ENCODE data around the gene MEGF11. TPM values are rescaled to one million over a fixed set of nuclear protein-coding genes. Genes with fewer than 3 reads are reported as not detected.
"Not testable (repeated sequence)": the region's sequence is repeated elsewhere in the genome, so short reads cannot be mapped to it uniquely, and the experiment has no call there.

Gene MEGF11
- total RNA-seq, 2 donors from 2014 or later: not detected

DNA sequence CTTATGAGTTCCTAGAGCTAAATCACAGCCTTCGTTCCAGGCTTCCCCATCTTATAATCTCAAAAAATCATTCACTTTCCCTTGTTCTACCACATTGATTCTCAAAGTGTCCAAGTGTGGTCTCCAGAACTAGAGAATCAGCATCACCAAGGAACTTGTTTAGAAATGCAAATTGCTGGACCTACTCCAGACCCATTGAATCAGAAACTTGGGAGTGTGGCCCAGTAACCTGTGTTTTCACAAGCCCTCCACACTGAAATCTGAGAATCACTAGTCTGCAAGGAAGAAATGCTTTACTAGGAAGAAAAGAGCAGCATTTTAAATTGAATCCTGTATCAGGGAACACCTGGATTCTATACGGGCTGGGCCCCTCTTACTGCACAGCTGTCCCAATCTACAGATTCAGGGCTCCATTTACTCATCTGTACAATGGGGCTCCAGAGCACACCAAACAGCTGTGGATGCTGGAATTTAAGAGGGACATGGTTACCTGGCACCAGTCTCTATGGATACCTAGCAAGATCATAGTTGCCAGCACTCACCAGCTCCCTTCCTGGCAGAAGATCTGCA is 3.9 kb downstream of the MEGF11 start:
- TF ChIP-seq, protein P1, sequence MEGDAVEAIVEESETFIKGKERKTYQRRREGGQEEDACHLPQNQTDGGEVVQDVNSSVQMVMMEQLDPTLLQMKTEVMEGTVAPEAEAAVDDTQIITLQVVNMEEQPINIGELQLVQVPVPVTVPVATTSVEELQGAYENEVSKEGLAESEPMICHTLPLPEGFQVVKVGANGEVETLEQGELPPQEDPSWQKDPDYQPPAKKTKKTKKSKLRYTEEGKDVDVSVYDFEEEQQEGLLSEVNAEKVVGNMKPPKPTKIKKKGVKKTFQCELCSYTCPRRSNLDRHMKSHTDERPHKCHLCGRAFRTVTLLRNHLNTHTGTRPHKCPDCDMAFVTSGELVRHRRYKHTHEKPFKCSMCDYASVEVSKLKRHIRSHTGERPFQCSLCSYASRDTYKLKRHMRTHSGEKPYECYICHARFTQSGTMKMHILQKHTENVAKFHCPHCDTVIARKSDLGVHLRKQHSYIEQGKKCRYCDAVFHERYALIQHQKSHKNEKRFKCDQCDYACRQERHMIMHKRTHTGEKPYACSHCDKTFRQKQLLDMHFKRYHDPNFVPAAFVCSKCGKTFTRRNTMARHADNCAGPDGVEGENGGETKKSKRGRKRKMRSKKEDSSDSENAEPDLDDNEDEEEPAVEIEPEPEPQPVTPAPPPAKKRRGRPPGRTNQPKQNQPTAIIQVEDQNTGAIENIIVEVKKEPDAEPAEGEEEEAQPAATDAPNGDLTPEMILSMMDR (IDR thresholded peaks at IDR 0.05): no peak
- Histone ChIP-seq H3K4me1 (peaks cover 0 to 28% of the 10 kb centered on the region in 2 donors), H3K27me3 (peaks cover 8 to 10% of the 10 kb centered on the region in 2 donors), H3K27ac (no peak overlapping the region), H3K4me3 (no peak overlapping the region), H3K36me3 (no peaks in the 10 kb centered on the region), H3K9me3 (no peaks in the 10 kb centered on the region)
- no peak for DNase-seq (ENCODE audit: low spot score)

DNA sequence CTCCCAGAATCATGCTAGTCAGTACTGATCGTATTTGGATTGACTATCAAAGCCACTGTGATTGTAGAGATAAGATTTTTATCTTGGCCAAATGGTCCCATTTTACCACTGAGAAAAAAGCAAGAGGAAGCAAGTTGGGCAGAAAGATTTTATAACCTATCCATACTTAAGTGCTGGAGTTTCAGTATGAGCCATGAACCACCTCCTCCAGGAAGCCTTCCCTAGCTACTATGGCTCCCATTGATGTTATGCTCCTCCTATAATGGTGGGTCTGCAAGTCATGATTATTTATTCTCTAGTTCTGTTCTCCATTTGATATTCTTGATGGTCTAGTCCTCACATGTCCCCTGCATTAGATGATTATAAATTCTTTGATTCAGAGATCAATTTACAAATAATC is 6.6 kb downstream of the MEGF11 start:
- no peak overlapping the region for H3K27ac ChIP-seq
- no peaks in the 10 kb centered on the region for H3K36me3 ChIP-seq
- no peaks in the 10 kb centered on the region for H3K9me3 ChIP-seq
- no peaks in the 10 kb centered on the region for H3K27me3 ChIP-seq
- TF ChIP-seq, protein P1 (IDR thresholded peaks at IDR 0.05): no peak
- DNase-seq (ENCODE audit: low spot score): no peak
- no peak overlapping the region for H3K4me3 ChIP-seq
- peaks cover 0 to 5% of the 10 kb centered on the region in 2 donors for H3K4me1 ChIP-seq

DNA sequence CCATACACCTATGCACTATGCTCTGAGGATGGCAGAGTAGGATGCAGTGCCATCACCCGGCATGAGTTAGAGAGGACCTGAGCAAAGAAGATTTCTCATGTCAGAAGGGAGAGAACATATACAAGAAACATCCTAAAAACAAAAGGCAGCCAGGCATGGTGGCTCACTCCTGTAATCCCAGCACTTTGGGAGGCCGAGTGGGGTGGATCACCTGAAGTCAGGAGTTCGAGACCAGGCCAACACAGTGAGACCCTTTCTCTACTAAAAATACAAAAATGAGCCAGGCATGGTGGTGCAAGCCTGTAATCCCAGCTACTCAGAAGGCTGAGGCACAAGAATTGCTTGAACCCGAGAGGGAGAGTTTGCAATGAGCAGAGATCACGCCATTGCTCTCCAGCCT is 7.7 kb downstream of the MEGF11 start:
- H3K9me3 ChIP-seq: not testable (repeated sequence)

DNA sequence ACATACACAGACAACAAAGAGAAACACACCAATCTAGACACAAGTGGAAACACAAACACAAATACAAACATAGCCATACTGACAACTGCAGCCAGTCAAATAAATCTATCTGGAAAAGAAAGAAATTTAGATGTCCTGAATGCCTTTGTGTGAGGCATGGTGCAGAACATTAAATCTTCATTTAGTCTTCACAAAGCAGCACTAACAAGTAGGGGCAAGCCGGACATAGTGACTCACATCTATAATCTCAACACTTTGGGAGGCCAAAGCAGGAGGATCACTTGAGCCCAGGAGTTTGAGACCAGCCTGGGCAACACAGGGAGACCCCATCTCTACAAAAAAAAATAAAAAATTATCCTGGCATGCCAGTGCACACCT is 11.7 kb downstream of the MEGF11 start:
- H3K27ac ChIP-seq: no peak overlapping the region
- no peaks in the 10 kb centered on the region for H3K36me3 ChIP-seq
- no peaks in the 10 kb centered on the region for H3K9me3 ChIP-seq
- H3K27me3 ChIP-seq: no peaks in the 10 kb centered on the region
- TF ChIP-seq, protein P1 (IDR thresholded peaks at IDR 0.05): no peak
- no peaks in the 10 kb centered on the region for H3K4me1 ChIP-seq
- no peak overlapping the region for H3K4me3 ChIP-seq
- DNase-seq (ENCODE audit: low spot score): no peak

More for the DNA sequence above, 7.7 kb downstream of the MEGF11 start:
- not testable (repeated sequence) for H3K27me3 ChIP-seq; H3K36me3 ChIP-seq; H3K27ac ChIP-seq; DNase-seq (ENCODE audit: low spot score); H3K4me1 ChIP-seq; H3K4me3 ChIP-seq

DNA sequence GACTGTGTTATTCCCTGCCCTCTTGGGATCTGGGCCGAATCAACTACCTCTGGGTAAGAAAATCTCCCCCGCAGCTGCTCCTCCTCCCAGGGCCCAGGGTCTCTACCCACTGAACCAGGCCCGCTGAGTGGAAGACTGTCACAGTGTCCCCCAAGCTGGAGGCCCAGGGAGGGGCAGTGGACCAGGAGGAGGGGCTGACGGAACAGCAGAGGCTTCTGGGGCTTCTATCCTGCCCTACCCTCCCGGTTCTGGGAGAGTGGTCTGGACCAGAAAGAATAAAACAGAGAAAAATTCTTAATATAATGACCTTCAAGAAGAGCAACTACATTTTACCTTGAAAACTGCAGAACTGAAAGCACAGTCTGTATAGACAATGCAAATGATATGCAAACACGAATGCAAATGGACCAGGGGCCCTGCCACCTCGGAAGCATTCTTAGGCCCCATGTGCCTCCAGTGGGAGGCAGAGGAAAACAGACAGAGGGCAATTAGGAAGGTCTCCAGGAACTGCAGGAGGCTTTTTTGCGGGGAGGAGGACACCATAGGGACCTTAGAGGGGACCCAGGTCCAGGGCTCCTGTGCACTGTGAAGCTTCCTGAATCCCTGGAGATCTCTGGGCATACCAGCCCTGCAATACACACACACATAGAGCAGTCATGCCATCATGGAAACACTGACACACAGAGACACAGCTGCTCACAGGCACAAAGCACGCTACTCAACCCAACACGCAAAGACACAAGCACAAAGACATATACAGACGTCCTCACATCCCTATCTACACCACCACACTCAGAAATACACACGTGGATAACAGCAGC is 12.3 kb downstream of the MEGF11 start:
- H3K27me3 ChIP-seq: no peaks in the 10 kb centered on the region
- no peak for DNase-seq (ENCODE audit: low spot score)
- no peaks in the 10 kb centered on the region for H3K4me1 ChIP-seq
- H3K4me3 ChIP-seq: no peak overlapping the region
- no peaks in the 10 kb centered on the region for H3K9me3 ChIP-seq
- no peak overlapping the region for H3K27ac ChIP-seq
- TF ChIP-seq, protein P1 (IDR thresholded peaks at IDR 0.05): no peak
- no peaks in the 10 kb centered on the region for H3K36me3 ChIP-seq

DNA sequence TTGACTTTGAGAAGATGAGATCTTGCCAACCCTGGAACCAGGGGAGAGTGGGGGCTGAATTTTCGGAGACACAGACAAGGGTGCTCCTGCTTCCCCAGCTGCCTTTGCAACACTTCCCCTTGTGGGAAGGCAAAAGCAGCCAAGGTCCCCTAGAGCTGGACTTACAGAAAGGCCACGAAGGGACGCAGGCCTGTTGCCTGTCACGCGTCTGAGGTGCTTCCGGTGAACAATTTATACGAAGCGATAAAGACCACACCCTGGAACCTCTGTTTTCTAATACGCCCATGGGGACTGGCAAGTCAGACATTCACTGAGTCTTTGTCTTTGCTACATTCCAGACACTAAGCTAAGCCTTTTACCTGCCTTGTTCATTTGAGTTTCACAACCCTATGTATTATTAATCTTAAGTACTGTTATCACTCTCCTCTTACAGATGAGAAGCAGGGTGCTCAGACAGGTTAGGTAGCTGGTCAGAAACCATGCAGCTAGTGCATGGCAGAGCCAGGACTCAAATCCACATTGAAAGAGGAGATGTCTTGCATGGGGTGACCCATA is 13.2 kb downstream of the MEGF11 start:
- no peak overlapping the region for H3K4me3 ChIP-seq
- H3K36me3 ChIP-seq: no peaks in the 10 kb centered on the region
- H3K4me1 ChIP-seq: no peaks in the 10 kb centered on the region
- H3K27ac ChIP-seq: no peak overlapping the region
- TF ChIP-seq, protein P1 (IDR thresholded peaks at IDR 0.05): no peak
- no peaks in the 10 kb centered on the region for H3K27me3 ChIP-seq
- no peaks in the 10 kb centered on the region for H3K9me3 ChIP-seq
- no peak for DNase-seq (ENCODE audit: low spot score)

Data from right atrium auricular region (tissue), 2 donors.